Neuron (in vitro differentiated cells): Measurements from ENCODE around the gene MRPL49.
"Not testable (repeated sequence)": the region's sequence is repeated elsewhere in the genome, so short reads cannot be mapped to it uniquely, and the experiment has no call there.

Experiments used
- H2AFZ ChIP-seq: one replicate; pipeline ENCODE4 v1.6.1; 2013; ENCODE audit warnings: low read depth, mild to moderate bottlenecking, inconsistent platforms, low read length, moderate library complexity
- H3K27me3 ChIP-seq: one replicate; pipeline ENCODE4 v1.6.1; 2013; ENCODE audit warnings: low read length; ENCODE audit not compliant: insufficient read depth
- H3K36me3 ChIP-seq: one replicate; pipeline ENCODE4 v1.6.1; 2013; ENCODE audit warnings: low read length; ENCODE audit not compliant: insufficient read depth
- H3K4me1 ChIP-seq: one replicate; pipeline ENCODE4 v1.6.1; 2013; ENCODE audit warnings: low read length; ENCODE audit not compliant: insufficient read depth
- H3K4me3 ChIP-seq: 2 replicates; pipeline ENCODE4 v1.5.1; 2013; ENCODE audit warnings: mild to moderate bottlenecking, low read length, moderate library complexity
- H3K9me3 ChIP-seq: one replicate; pipeline ENCODE4 v1.6.1; 2013; ENCODE audit warnings: low read length

Gene MRPL49

GRCh38 chr11:65136515-65137096 is 14.5 kb downstream of the MRPL49 start:
- H3K36me3 ChIP-seq = peaks cover 12% of the 10 kb centered on the region
- no peaks in the 10 kb centered on the region for H3K9me3 ChIP-seq
- H3K27me3 ChIP-seq = no peaks in the 10 kb centered on the region
- H2AFZ ChIP-seq = no peak overlapping the region
- H3K4me3 ChIP-seq = no peak overlapping the region
- H3K4me1 ChIP-seq = peaks cover 23% of the 10 kb centered on the region

DNA sequence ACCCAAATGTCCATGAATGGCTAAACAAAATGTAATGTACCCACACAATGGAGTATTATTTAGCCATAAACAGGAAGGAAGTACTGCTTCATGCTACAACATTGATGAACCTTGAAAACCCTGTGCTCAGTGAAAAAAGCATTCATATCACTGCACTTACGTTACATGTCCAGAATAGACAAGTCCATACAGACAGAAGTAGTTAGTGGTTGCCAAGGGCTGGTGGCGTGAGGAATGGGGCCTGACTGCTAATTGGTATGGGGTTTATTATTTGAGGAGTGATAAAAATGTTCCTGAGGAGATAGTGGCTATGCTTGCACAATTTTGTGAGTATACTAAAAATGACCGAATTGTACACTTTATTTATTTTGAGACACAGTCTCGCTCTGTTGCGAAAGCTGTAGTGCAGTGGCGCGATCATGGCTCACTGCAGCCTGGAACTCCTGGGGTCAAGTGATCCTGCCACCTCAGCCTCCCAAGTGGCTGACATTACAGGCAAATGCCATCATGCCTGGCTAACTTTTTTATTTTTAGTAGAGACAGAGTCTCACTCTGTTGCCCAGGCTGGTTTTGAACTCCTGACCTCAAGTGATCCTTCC is 19.9 kb downstream of the MRPL49 start:
- H3K4me3 ChIP-seq = no peak overlapping the region
- H2AFZ ChIP-seq = no peak overlapping the region
- H3K9me3 ChIP-seq = peaks cover 2% of the 10 kb centered on the region
- H3K27me3 ChIP-seq = peaks cover 2% of the 10 kb centered on the region
- H3K36me3 ChIP-seq = no peaks in the 10 kb centered on the region
- H3K4me1 ChIP-seq = no peaks in the 10 kb centered on the region

GRCh38 chr11:65147352-65148075 is 25.4 kb downstream of the MRPL49 start:
- Histone ChIP-seq H3K9me3 (peaks cover 2% of the 10 kb centered on the region), H2AFZ (no peak overlapping the region), H3K4me1 (peaks cover 8% of the 10 kb centered on the region), H3K27me3 (peaks cover 2% of the 10 kb centered on the region), H3K4me3 (no peak overlapping the region), H3K36me3 (no peaks in the 10 kb centered on the region)

DNA sequence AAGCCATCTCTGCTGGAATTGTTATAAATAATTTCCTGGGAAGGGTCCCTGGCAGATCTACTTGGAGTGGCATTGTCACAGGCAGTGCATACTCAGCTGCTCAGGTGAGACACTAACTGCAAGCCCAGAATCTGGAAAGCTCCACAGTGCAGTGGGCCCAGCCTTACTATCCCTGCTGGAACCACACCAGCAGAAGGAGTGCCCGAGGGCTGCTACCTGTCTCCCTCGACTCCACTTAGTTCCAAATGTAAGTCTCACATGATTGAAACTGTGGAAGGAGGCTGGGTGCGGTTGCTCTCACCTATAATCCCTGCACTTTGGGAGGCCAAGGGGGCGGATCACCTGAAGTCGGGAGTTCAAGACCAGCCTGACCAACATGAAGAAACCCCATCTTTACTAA is 26.5 kb downstream of the MRPL49 start:
- H3K4me3 ChIP-seq = no peak overlapping the region
- peaks cover 8% of the 10 kb centered on the region for H3K4me1 ChIP-seq
- H3K9me3 ChIP-seq = peaks cover 2% of the 10 kb centered on the region
- no peaks in the 10 kb centered on the region for H3K36me3 ChIP-seq
- H2AFZ ChIP-seq = no peak overlapping the region
- H3K27me3 ChIP-seq = peaks cover 2% of the 10 kb centered on the region

- H2AFZ ChIP-seq, H3K4me3 ChIP-seq, H3K4me1 ChIP-seq, H3K9me3 ChIP-seq, H3K27me3 ChIP-seq, H3K36me3 ChIP-seq: not testable (repeated sequence)
Measured at GRCh38 chr11:65150131-65150508, 28.0 kb downstream of the MRPL49 start.

- Histone ChIP-seq H3K9me3 (peaks cover 2% of the 10 kb centered on the region), H3K4me1 (peaks cover 8% of the 10 kb centered on the region), H3K27me3 (no peaks in the 10 kb centered on the region), H3K36me3 (no peaks in the 10 kb centered on the region), H2AFZ (peak overlapping the region; percentile 48), H3K4me3 (no peak overlapping the region)
Measured at GRCh38 chr11:65150509-65151299, 28.6 kb downstream of the MRPL49 start.

DNA sequence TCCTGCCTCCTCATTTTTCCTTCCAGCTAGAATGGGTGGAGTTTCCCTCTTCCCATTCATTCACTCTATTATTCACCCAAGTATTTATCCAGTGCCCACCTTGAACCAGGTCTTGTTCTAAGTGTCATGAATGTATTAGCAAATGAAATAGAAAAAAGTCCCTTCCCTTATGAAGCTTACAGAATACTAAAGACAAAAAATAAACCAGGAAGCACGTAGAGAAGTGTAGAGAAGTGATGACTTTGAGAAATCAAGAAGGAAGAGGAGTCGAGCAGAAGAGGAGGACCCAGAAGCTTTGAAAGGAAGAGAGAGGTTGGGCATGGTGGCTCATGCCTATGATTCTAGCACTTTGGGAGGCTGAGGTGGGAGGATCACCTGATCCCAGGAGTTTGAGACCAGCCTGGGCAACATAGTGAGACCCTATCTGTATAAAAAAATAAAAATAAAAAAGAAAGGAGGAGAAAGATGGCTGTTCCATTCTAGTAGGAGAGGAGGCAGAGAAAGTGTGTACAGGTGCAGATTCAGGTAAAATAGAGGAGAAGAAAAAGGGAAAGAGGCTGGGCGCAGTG is 29.3 kb downstream of the MRPL49 start:
- no peaks in the 10 kb centered on the region for H3K27me3 ChIP-seq
- no peak overlapping the region for H3K4me3 ChIP-seq
- H3K9me3 ChIP-seq = peaks cover 2% of the 10 kb centered on the region
- peaks cover 8% of the 10 kb centered on the region for H3K4me1 ChIP-seq
- H2AFZ ChIP-seq = peak overlapping the region; percentile 48
- H3K36me3 ChIP-seq = no peaks in the 10 kb centered on the region

DNA sequence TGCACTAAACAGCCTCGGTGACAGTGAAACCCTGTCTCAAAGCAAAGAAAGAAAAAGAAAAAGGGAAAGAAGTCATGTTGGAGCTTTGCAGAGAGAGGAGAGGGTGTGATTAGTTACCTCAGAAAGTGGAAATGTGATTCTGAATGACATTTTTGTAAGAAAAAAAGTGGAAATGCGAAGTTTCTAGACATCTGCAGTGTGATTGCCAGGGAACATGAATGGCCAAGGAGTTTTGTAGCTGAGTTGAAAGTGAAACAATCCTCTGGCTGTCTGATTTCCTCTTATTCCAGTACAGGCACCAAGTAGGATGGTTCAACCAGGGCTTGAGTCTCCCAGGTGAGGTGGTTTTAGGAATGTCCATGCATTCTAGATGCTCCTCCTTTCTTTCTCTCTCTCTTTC is 30.0 kb downstream of the MRPL49 start:
- Histone ChIP-seq H3K27me3 (no peaks in the 10 kb centered on the region), H3K9me3 (no peaks in the 10 kb centered on the region), H2AFZ (no peak overlapping the region), H3K4me1 (peaks cover 8% of the 10 kb centered on the region), H3K36me3 (no peaks in the 10 kb centered on the region), H3K4me3 (no peak overlapping the region)

- no peaks in the 10 kb centered on the region for H3K4me1 ChIP-seq
- H3K36me3 ChIP-seq = no peaks in the 10 kb centered on the region
- H3K9me3 ChIP-seq = no peaks in the 10 kb centered on the region
- no peak overlapping the region for H2AFZ ChIP-seq
- H3K27me3 ChIP-seq = no peaks in the 10 kb centered on the region
- H3K4me3 ChIP-seq = no peak overlapping the region
Measured at GRCh38 chr11:65156256-65156655, 34.1 kb downstream of the MRPL49 start.

GRCh38 chr11:65156926-65157325 is 34.8 kb downstream of the MRPL49 start:
- no peaks in the 10 kb centered on the region for H3K27me3 ChIP-seq
- no peak overlapping the region for H2AFZ ChIP-seq
- no peaks in the 10 kb centered on the region for H3K4me1 ChIP-seq
- H3K36me3 ChIP-seq = no peaks in the 10 kb centered on the region
- no peak overlapping the region for H3K4me3 ChIP-seq
- H3K9me3 ChIP-seq = no peaks in the 10 kb centered on the region

DNA sequence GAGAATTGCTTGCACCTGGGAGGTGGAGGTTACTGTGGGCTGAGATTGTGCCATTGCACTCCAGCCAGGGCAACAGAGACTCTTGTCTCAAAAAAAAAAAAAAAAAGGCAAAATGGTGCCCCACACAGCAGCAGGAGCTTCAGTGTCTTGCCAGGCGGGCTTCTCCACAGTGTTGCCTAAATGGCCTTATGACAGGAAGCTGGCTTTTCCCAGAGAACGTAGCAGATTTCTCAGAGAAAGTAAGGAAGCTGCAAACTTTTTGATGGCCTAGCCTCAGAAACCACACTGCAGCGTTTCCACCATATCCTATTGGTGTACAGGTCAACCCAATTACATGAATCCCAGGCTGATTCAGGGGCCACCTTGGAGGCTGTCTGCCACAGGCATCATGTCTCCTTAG is 35.2 kb downstream of the MRPL49 start:
- H3K9me3 ChIP-seq = no peaks in the 10 kb centered on the region
- H3K36me3 ChIP-seq = no peaks in the 10 kb centered on the region
- no peak overlapping the region for H3K4me3 ChIP-seq
- no peaks in the 10 kb centered on the region for H3K27me3 ChIP-seq
- no peaks in the 10 kb centered on the region for H3K4me1 ChIP-seq
- H2AFZ ChIP-seq = no peak overlapping the region

GRCh38 chr11:65159012-65159411 is 36.9 kb downstream of the MRPL49 start:
- Histone ChIP-seq H3K36me3 (no peaks in the 10 kb centered on the region), H3K4me1 (no peaks in the 10 kb centered on the region), H3K27me3 (no peaks in the 10 kb centered on the region), H2AFZ (no peak overlapping the region), H3K9me3 (no peaks in the 10 kb centered on the region), H3K4me3 (no peak overlapping the region)

DNA sequence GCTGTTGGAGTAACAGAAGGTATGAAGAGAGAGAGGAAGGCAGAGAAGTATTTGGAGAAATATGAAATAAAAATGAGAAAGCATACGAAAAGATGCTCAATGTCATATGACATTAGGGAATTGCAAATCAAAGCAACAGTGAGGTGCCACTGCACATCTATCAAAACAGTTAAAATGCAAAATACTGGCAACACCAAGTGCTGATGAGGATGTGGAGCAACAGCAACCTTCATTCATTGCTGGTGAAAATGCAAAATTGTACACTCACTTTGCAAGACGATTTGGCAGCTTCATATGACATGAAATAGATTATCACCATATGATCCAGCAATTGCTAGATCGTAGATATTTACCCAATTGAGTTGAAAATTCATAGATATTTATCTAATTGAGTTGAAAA is 38.5 kb downstream of the MRPL49 start:
- no peak overlapping the region for H2AFZ ChIP-seq
- no peaks in the 10 kb centered on the region for H3K36me3 ChIP-seq
- no peaks in the 10 kb centered on the region for H3K4me1 ChIP-seq
- no peaks in the 10 kb centered on the region for H3K27me3 ChIP-seq
- H3K4me3 ChIP-seq = no peak overlapping the region
- H3K9me3 ChIP-seq = no peaks in the 10 kb centered on the region
